Measurements from ENCODE around the gene AMH. TPM values are rescaled to one million over a fixed set of nuclear protein-coding genes. Genes with fewer than 3 reads are reported as not detected.

The AMH gene
- total and polyA plus RNA-seq, 2 of the 4 experiments (the other 2 are of a cell fraction): 0.86 TPM; not detected in 1

DNA sequence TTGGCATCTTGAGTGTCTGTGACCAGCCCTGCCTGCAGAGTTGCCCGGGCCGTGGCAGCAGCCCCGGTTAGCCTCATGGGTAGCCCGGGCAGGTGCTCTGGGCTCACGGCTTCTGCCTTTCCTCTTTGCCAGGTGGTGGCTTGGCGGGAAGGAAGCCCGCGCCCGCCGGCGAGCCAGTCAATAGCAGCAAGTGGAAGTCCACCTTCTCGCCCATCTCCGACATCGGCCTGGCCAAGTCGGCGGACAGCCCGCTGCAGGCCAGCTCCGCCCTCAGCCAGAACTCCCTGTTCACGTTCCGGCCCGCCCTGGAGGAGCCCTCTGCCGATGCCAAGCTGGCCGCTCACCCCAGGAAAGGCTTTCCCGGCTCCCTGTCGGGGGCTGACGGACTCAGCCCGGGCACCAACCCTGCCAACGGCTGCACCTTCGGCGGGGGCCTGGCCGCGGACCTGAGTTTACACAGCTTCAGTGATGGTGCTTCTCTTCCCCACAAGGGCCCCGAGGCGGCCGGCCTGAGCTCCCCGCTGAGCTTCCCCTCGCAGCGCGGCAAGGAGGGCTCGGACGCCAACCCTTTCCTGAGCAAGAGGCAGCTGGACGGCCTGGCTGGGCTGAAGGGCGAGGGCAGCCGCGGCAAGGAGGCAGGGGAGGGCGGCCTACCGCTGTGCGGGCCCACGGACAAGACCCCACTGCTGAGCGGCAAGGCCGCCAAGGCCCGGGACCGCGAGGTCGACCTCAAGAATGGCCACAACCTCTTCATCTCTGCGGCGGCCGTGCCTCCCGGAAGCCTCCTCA is 22.9 kb upstream of the AMH start:
- 93% methylated on average over 38 of the region's 59 CpGs; no CpG with 5 or more reads in 1 of the 2 experiments for WGBS, 2 experiments (ENCODE audit: extremely low coverage in 2 of 2, insufficient read length in 1 of 2)
- H2BK120ac ChIP-seq (ENCODE audit: low read depth, low read length): no peak overlapping the region
- no peak for ATAC-seq (ENCODE audit: low read depth)
- peaks cover 16% of the 10 kb centered on the region for H4K20me1 ChIP-seq (ENCODE audit: insufficient read depth, low read length)
- intact Hi-C loops (cut with micrococcal nuclease): no loop called here
- ChIA-PET POLR2A (ENCODE audit: unreplicated experiment) (no interaction called here), CTCF (interaction anchor here (0.6 kb wide), 1 partner anchor 88 kb away, joined by 7 read pairs; no protein-coding TSS in a partner anchor)
- no TSS peak for BruUV-seq (replicated peaks)
- H3K36me3 ChIP-seq (ENCODE audit: control insufficient read depth, insufficient read depth, low read length): peaks cover 77% of the 10 kb centered on the region
- no peak overlapping the region for H2BK20ac ChIP-seq (ENCODE audit: low read depth, low read length)
- no peak overlapping the region for H3K27ac ChIP-seq (ENCODE audit: insufficient read depth, low read length)
- no peak overlapping the region for H3K56ac ChIP-seq (ENCODE audit: extremely low read depth, insufficient read depth, low read length)
- no peak overlapping the region for H3K4ac ChIP-seq (ENCODE audit: low read depth, low read length)
- no peak overlapping the region for H3K4me2 ChIP-seq (ENCODE audit: low read depth, low read length)
- in situ Hi-C loops (cut with MboI; ENCODE audit: low sequenced_read_pairs): no loop called here
- no peak overlapping the region for H3K18ac ChIP-seq (ENCODE audit: low read depth, low read length)
- H2BK15ac ChIP-seq (ENCODE audit: low read depth, low read length): no peak overlapping the region
- H3K4me1 ChIP-seq (ENCODE audit: control insufficient read depth, insufficient read depth, low read length): no peaks in the 10 kb centered on the region
- H3K9ac ChIP-seq (ENCODE audit: low read depth, low read length): no peak overlapping the region
- DNase-seq: no peak
- no peak overlapping the region for H2AK9ac ChIP-seq (replicated peaks; ENCODE audit: low read depth, low read length, poor library complexity)
- H2AK5ac ChIP-seq (ENCODE audit: low read depth, low read length): no peak overlapping the region
- no peak overlapping the region for H4K8ac ChIP-seq (ENCODE audit: low read depth in 2 of 2, low read length in 2 of 2)
- peaks cover 9 to 19% of the 10 kb centered on the region in 2 experiments; a peak in 3 of 4 replicates for H3K79me1 ChIP-seq (ENCODE audit: low read depth in 1 of 2, low read length in 2 of 2)
- H2AFZ ChIP-seq (replicated peaks; ENCODE audit: low read length, poor library complexity): no peak overlapping the region
- no peaks in the 10 kb centered on the region for H3K9me3 ChIP-seq (ENCODE audit: control insufficient read depth, insufficient read depth, low read length)
- H2BK5ac ChIP-seq (ENCODE audit: low read depth, low read length, poor library complexity, severe bottlenecking): no peak overlapping the region
- no peak overlapping the region for H4K5ac ChIP-seq (ENCODE audit: low read depth, low read length)
- dilution Hi-C loops (cut with HindIII; ENCODE audit: low sequenced_read_pairs, unreplicated experiment): no loop called here
- H3K23ac ChIP-seq (ENCODE audit: low read depth, low read length): no peak overlapping the region
- no peaks in the 10 kb centered on the region for H3K27me3 ChIP-seq (ENCODE audit: control insufficient read depth, insufficient read depth, low read length)
- no peak overlapping the region for H4K91ac ChIP-seq (ENCODE audit: insufficient read depth, low read depth, low read length)
- no peak overlapping the region for H3K4me3 ChIP-seq (ENCODE audit: insufficient read depth, low read depth, low read length)
- no peak for TF ChIP-seq SMC3 (IDR thresholded peaks at IDR 0.05; ENCODE audit: low read depth, low read length)
- no peak for TF ChIP-seq ELK1 (IDR thresholded peaks at IDR 0.05; ENCODE audit: borderline replicate concordance, low read depth, low read length)
- TF ChIP-seq POLR2A (IDR thresholded peaks at IDR 0.05; ENCODE audit: low read depth, low read length): no peak
- no peak for TF ChIP-seq CHD1 (IDR thresholded peaks at IDR 0.05; ENCODE audit: low read depth, low read length)
- no peaks in the 10 kb centered on the region for H3K9me1 ChIP-seq (ENCODE audit: insufficient read depth, low read length)
- H3K14ac ChIP-seq (replicated peaks; ENCODE audit: low read depth, low read length): no peak overlapping the region

Data from IMR-90 (cell line).